Suprapubic skin (tissue), 4 donors: Measurements from ENCODE around the gene EFCAB10. TPM values are rescaled to one million over a fixed set of nuclear protein-coding genes. Genes with fewer than 3 reads are reported as not detected.

ENCODE experiments used
- DNase-seq, 2 donors: peaks; one replicate each; pipeline ENCODE4 v3.0.0-alpha.2; 2019; ENCODE audit warnings: low spot score in 2 of 2
- H3K27ac ChIP-seq: fragments of 200-600 bp; sonication (generic); one replicate; pipeline ENCODE4 v1.5.1; 2019
- H3K27me3 ChIP-seq: fragments of 200-600 bp; sonication (generic); one replicate; pipeline ENCODE4 v1.5.1; 2019
- H3K36me3 ChIP-seq: fragments of 200-600 bp; sonication (generic); one replicate; pipeline ENCODE4 v1.5.1; 2019
- H3K4me1 ChIP-seq: fragments of 200-600 bp; sonication (generic); one replicate; pipeline ENCODE4 v1.5.1; 2019
- H3K4me3 ChIP-seq: fragments of 200-600 bp; sonication (generic); one replicate; pipeline ENCODE4 v1.5.1; 2019; ENCODE audit warnings: mild to moderate bottlenecking
- H3K9me3 ChIP-seq: fragments of 200-600 bp; sonication (generic); one replicate; pipeline ENCODE4 v1.5.1; 2019
- EP300 ChIP-seq: sonication (generic); formaldehyde crosslinking; IDR thresholded peaks from one replicate; pipeline ENCODE4 v1.6.1; 2017; ENCODE audit warnings: antibody characterized with exemption
- POLR2A ChIP-seq, 2 donors: fragments of 450-650 bp; IDR thresholded peaks; one replicate each; pipeline ENCODE4 v1.6.1; 2017; ENCODE audit warnings: antibody characterized with exemption in 2 of 2, mild to moderate bottlenecking in 2 of 2, moderate library complexity in 2 of 2
- POLR2AphosphoS5 ChIP-seq, 3 donors: sonication (generic); formaldehyde crosslinking; IDR thresholded peaks; one replicate each; pipeline ENCODE4 v1.6.1; 2017; ENCODE audit warnings: antibody characterized with exemption in 3 of 3
- WGBS: methylation state at CpG from one replicate; pipeline ENCODE4 v1.1.5; 2018; 5-methylcytosine and 5-hydroxymethylcytosine counted together
- total RNA-seq, 4 donors: library from RNA; depleted of rRNA; stranded (reverse); fragments of >200 nt; gene quantifications; one replicate each; pipeline ENCODE4 v1.1.0, GENCODE V29; 2016
- TF ChIP-seq, protein P1 (sequence below), 2 donors: fragments of 200-600 bp in 1 of 2; fragments of 450-650 bp in 1 of 2; sonication (generic) in 1 of 2; IDR thresholded peaks; one replicate each; pipeline ENCODE4 v1.5.1; 2016 to 2019; ENCODE audit warnings: antibody characterized with exemption in 2 of 2, mild to moderate bottlenecking in 1 of 2, moderate library complexity in 1 of 2

EFCAB10 gene
- total RNA-seq, 4 donors from 2014 or later = not detected

- no peak for DNase-seq
- Histone ChIP-seq H3K4me1 (peaks cover 5% of the 10 kb centered on the region), H3K4me3 (no peak overlapping the region), H3K36me3 (no peaks in the 10 kb centered on the region), H3K27me3 (peaks cover 4% of the 10 kb centered on the region), H3K9me3 (no peaks in the 10 kb centered on the region), H3K27ac (no peak overlapping the region)
- TF ChIP-seq POLR2AphosphoS5 (IDR thresholded peaks at IDR 0.05) (no peak), EP300 (no peak), POLR2A (IDR thresholded peaks at IDR 0.05) (no peak)
- TF ChIP-seq, protein P1, sequence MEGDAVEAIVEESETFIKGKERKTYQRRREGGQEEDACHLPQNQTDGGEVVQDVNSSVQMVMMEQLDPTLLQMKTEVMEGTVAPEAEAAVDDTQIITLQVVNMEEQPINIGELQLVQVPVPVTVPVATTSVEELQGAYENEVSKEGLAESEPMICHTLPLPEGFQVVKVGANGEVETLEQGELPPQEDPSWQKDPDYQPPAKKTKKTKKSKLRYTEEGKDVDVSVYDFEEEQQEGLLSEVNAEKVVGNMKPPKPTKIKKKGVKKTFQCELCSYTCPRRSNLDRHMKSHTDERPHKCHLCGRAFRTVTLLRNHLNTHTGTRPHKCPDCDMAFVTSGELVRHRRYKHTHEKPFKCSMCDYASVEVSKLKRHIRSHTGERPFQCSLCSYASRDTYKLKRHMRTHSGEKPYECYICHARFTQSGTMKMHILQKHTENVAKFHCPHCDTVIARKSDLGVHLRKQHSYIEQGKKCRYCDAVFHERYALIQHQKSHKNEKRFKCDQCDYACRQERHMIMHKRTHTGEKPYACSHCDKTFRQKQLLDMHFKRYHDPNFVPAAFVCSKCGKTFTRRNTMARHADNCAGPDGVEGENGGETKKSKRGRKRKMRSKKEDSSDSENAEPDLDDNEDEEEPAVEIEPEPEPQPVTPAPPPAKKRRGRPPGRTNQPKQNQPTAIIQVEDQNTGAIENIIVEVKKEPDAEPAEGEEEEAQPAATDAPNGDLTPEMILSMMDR (IDR thresholded peaks at IDR 0.05) = no peak
Observed at GRCh38 chr7:105578496-105578895, 2.8 kb downstream of the EFCAB10 start.

DNA sequence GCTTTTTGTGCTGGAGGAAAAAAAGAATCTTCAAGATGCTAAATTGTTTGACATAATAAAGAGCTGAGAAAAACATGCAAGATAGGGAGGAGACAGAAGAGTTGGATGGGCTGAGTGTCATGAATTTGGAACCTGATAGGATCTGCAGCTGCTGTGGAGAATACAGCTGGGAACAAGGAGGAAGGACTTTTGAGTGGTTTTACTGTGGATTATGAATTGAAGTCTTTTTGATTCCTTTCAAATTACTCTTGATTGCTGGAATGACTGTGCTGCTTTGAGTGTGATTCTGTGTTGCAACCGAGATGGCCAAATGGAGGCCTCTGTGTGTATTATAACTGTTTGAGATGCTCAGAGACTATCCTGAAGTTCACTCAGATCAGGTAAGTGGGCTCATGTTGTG, 4.0 kb downstream of the EFCAB10 start:
- H3K27me3 ChIP-seq = peaks cover 2% of the 10 kb centered on the region
- no peaks in the 10 kb centered on the region for H3K9me3 ChIP-seq
- H3K4me1 ChIP-seq = peaks cover 5% of the 10 kb centered on the region
- no peak for DNase-seq
- WGBS = 76% methylated on average over 1 of the region's 1 CpG
- H3K27ac ChIP-seq = no peak overlapping the region
- TF ChIP-seq EP300 (no peak), POLR2A (IDR thresholded peaks at IDR 0.05) (no peak), POLR2AphosphoS5 (IDR thresholded peaks at IDR 0.05) (no peak)
- TF ChIP-seq, protein P1 (IDR thresholded peaks at IDR 0.05) = no peak
- H3K36me3 ChIP-seq = no peaks in the 10 kb centered on the region
- no peak overlapping the region for H3K4me3 ChIP-seq

DNA sequence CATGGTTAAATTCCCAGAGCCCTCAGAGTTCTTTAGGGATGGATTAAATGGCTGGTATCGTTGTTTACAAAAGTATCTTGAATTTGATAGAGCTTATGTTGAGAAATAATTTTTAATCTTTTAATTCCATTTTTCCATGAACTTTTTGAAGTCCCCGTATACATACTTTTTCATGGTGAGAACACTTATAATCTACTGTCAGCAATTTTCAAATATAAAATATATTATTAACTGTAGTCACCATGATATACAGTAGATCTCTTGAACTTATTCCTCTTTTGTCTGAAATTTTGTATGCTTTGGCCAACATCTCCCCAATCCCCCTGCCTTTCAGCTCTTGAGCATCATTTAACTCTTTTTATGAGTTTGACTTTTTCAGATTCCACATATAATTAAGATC, 9.4 kb downstream of the EFCAB10 start:
- H3K27me3 ChIP-seq = no peaks in the 10 kb centered on the region

GRCh38 chr7:105567821-105568220, 13.5 kb downstream of the EFCAB10 start:
- H3K27ac ChIP-seq = no peak overlapping the region
- H3K36me3 ChIP-seq = peaks cover 54% of the 10 kb centered on the region
- H3K4me3 ChIP-seq = no peak overlapping the region
- WGBS = 89% methylated on average over 3 of the region's 3 CpGs
- no peaks in the 10 kb centered on the region for H3K4me1 ChIP-seq
- TF ChIP-seq EP300 = no peak
- TF ChIP-seq, protein P1 (IDR thresholded peaks at IDR 0.05) = no peak
- TF ChIP-seq POLR2A (IDR thresholded peaks at IDR 0.05) = no peak
- TF ChIP-seq POLR2AphosphoS5 (IDR thresholded peaks at IDR 0.05) = no peak
- DNase-seq = no peak
- no peaks in the 10 kb centered on the region for H3K9me3 ChIP-seq
- H3K27me3 ChIP-seq = no peaks in the 10 kb centered on the region

More for the DNA sequence above, 9.4 kb downstream of the EFCAB10 start:
- peaks cover 16% of the 10 kb centered on the region for H3K36me3 ChIP-seq
- H3K27ac ChIP-seq = no peak overlapping the region
- no peaks in the 10 kb centered on the region for H3K9me3 ChIP-seq
- no peak for TF ChIP-seq POLR2AphosphoS5 (IDR thresholded peaks at IDR 0.05)
- TF ChIP-seq EP300 = no peak
- TF ChIP-seq, protein P1 (IDR thresholded peaks at IDR 0.05) = no peak
- TF ChIP-seq POLR2A (IDR thresholded peaks at IDR 0.05) = no peak
- no peaks in the 10 kb centered on the region for H3K4me1 ChIP-seq
- no peak overlapping the region for H3K4me3 ChIP-seq
- 95% methylated on average over 2 of the region's 2 CpGs for WGBS
- DNase-seq = no peak

- WGBS = 64% methylated on average over 2 of the region's 2 CpGs
- TF ChIP-seq POLR2AphosphoS5 (IDR thresholded peaks at IDR 0.05) (no peak), EP300 (no peak), POLR2A (IDR thresholded peaks at IDR 0.05) (no peak)
- TF ChIP-seq, protein P1 (IDR thresholded peaks at IDR 0.05) = no peak
Observed at GRCh38 chr7:105567024-105567423, 14.3 kb downstream of the EFCAB10 start.

More at GRCh38 chr7:105567024-105567423, 14.3 kb downstream of the EFCAB10 start:
- Histone ChIP-seq H3K36me3 (peaks cover 62% of the 10 kb centered on the region), H3K4me1 (no peaks in the 10 kb centered on the region), H3K27me3 (no peaks in the 10 kb centered on the region), H3K27ac (no peak overlapping the region), H3K4me3 (no peak overlapping the region), H3K9me3 (no peaks in the 10 kb centered on the region)
- no peak for DNase-seq
